Nephron progenitor cell (in vitro differentiated cells): ENCODE measurements around the gene BAHCC1.
A peak's percentile ranks its signal among the peaks of the same experiment; 100 is the strongest.

Source experiments
- DNase-seq: peaks from one replicate; pipeline ENCODE4 v3.0.0; 2021
- H3K27ac Mint-ChIP-seq: 2 replicates; pipeline ENCODE4 v1.8.0; 2021; ENCODE audit warnings: mild to moderate bottlenecking, moderate library complexity, mixed read lengths
- H3K27me3 Mint-ChIP-seq: 2 replicates; pipeline ENCODE4 v1.8.0; 2021; ENCODE audit warnings: mild to moderate bottlenecking, low read depth, mixed read lengths; ENCODE audit not compliant: poor library complexity
- H3K36me3 Mint-ChIP-seq: 2 replicates; pipeline ENCODE4 v1.8.0; 2021; ENCODE audit warnings: low read depth, mixed read lengths
- H3K4me1 Mint-ChIP-seq: 2 replicates; pipeline ENCODE4 v1.8.0; 2021; ENCODE audit warnings: mixed read lengths
- H3K4me3 Mint-ChIP-seq: 2 replicates; pipeline ENCODE4 v1.8.0; 2021; ENCODE audit warnings: mild to moderate bottlenecking, moderate library complexity, mixed read lengths
- H3K9me3 Mint-ChIP-seq: 2 replicates; pipeline ENCODE4 v1.8.0; 2021; ENCODE audit warnings: mild to moderate bottlenecking, moderate library complexity, mixed read lengths
- CTCF ChIP-seq: fragments of 200-600 bp; sonication (generic); IDR thresholded peaks from 2 replicates; pipeline ENCODE4 v1.5.0; 2021; ENCODE audit warnings: antibody characterized with exemption

Gene BAHCC1

DNA sequence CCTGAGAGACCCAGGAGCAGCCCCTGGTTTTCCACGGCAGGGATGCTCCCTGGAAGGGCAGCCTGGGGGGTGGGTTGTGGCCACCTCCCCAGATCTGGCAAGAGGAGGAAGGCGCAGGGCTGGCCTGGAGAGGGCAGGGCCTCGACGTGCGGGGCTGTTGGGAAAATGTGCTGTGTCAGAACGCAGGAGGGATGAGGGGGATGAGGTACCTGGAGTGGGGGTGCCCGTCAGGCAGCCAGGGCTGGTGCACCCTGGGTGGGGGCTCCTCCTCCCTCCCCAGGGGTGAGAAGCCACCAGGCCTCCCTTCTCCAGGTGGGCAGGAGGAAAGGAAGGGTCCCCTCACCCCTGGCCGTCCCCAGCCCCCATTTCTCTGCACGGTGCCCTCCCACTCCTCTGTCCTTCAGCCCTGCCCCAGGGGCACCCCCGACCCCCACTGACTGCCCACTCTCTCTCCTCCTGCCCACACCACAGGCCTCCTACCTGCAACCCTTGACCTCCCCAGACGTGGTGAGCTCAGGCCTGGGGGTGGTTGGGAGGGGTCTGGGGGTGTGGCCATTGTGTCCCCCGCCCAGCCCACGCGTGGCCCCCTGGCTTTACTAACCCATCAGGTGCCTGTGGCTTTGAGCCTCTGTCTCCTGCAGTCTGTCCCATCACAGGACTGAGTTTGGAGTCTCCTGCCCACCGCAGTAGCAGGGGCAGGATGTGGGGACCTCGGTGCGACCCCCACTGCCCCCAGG, 39.6 kb downstream of the BAHCC1 start:
- no peak for DNase-seq
- Mint-ChIP-seq H3K27me3 (no peaks in the 10 kb centered on the region), H3K36me3 (no peaks in the 10 kb centered on the region), H3K4me3 (no peak overlapping the region), H3K27ac (peak overlapping the region; percentile 39), H3K9me3 (no peaks in the 10 kb centered on the region), H3K4me1 (peaks cover 27% of the 10 kb centered on the region)
- TF ChIP-seq CTCF = no peak

DNA sequence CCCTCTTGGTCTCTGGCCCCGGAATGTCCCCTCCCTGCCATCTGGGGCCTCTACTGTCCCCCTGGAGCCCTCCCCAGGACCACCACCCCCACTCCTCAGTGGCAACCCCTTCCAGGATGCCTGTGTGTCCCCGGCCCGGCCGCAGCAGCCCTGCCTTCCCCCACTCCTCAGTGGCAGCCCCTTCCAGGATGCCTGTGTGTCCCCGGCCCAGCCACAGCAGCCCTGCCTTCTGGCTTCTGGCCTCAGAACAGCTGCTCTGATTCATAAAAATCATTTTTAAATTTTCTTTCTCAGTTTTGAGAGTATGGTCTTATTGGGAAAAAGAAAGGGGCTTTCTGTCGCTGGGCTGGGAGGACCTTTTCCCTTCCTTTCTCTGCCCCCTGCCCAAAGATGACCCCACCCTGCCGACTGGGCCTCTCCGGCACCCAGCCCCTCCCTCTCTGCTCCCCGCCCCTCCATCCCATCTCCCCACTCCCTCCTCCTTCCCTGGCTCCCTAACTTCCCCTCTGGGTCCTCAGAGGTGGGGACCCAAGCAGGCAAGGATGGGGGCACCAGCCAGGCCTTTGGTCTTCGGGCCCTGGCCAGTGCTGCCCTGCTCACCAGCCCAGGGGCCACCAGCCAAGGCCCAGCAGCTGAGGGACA, 40.5 kb downstream of the BAHCC1 start:
- H3K9me3 Mint-ChIP-seq = no peaks in the 10 kb centered on the region
- TF ChIP-seq CTCF = no peak
- H3K4me1 Mint-ChIP-seq = peaks cover 33% of the 10 kb centered on the region
- H3K36me3 Mint-ChIP-seq = no peaks in the 10 kb centered on the region
- H3K4me3 Mint-ChIP-seq = no peak overlapping the region
- no peak for DNase-seq
- H3K27me3 Mint-ChIP-seq = no peaks in the 10 kb centered on the region
- H3K27ac Mint-ChIP-seq = no peak overlapping the region

DNA sequence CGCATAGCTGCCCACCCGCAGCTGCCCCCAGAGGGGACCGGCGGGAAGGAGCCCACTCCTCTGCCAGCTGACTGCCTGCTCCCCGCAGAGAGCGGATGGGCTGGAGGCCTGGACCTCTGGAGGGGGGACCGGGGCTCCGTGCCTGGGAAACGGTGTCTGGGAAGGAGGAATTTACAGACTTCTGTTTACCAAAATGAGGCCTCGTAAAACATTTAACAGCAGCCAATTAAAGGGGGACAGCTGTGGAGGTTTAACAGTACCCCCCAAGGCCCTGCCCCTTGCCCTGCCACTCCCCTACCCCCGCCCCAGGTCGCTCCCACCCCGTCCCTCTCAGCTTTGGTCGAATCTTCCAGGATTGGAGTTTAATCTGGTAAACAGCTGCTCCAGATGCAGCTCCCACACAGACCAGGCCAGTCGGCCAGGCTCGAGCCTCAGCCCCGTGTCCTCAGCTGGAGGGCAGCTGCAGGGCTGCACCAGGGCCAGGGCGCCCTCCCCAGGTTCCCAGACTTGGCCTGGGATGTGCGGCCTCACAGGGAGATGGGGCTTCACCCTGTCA, 41.1 kb downstream of the BAHCC1 start:
- Mint-ChIP-seq H3K27me3 (no peaks in the 10 kb centered on the region), H3K4me3 (no peak overlapping the region), H3K4me1 (peaks cover 36% of the 10 kb centered on the region), H3K36me3 (no peaks in the 10 kb centered on the region), H3K9me3 (no peaks in the 10 kb centered on the region), H3K27ac (no peak overlapping the region)
- no peak for TF ChIP-seq CTCF
- DNase-seq = peak; percentile 43

DNA sequence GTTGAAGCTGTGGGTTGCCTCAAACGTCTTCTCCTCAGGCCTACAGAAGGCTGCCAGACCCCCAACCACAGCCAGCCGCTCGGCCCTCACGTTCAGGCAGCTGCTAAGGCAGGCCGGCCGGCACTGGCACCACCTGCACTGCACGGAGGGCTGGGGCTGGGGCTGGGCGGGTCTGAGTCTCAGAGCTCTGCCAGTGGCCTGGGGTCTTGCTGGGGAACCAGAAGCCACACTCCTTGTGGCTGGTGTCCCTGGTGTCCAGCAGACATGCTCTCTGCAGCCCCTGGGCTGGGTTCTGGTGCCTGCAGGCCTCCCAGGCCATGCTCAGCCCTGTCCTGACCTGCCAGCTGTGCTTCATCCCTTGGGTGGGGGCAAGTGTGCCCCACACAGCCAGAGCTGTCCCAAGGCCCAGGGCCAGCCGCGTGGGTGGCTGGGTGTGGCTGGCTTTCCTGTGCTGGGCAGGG, 42.0 kb downstream of the BAHCC1 start:
- no peak for TF ChIP-seq CTCF
- Mint-ChIP-seq H3K4me3 (no peak overlapping the region), H3K4me1 (peaks cover 36% of the 10 kb centered on the region), H3K27me3 (no peaks in the 10 kb centered on the region), H3K36me3 (no peaks in the 10 kb centered on the region), H3K9me3 (no peaks in the 10 kb centered on the region), H3K27ac (no peak overlapping the region)
- no peak for DNase-seq

DNA sequence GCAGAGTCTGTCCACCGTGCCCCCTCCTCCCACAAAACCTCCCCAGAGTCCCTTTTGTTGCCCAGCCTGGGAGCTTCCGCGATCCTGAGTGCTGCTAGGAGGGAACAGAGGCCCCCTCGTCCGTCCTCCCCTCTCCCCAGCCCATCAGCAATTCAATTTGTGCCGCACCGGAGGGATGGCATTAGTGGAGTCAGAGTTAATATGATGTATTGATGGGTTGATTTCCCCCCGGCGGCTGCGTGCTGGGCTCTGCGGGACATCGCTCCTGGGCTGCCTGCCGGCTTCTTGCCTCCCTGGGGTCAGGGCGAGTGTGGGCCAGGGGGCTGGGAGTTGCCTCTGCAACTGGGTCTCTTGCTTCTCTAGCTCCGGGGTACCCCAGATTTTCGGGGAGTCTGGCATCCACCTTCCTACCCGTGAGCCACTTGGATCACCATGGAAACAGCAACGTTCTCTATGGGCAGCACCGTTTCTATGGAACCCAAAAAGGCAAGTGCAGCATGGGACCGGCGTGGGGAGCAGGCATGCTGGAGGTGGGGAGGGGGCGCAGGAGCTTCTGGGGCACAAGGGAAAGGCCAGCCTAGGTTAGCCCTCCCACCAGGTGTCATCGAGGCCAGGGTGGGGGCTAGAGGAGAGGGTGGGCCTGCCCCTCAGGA, 42.9 kb downstream of the BAHCC1 start:
- H3K4me1 Mint-ChIP-seq = peaks cover 36% of the 10 kb centered on the region
- TF ChIP-seq CTCF = no peak
- H3K27ac Mint-ChIP-seq = no peak overlapping the region
- no peak overlapping the region for H3K4me3 Mint-ChIP-seq
- H3K27me3 Mint-ChIP-seq = no peaks in the 10 kb centered on the region
- H3K36me3 Mint-ChIP-seq = no peaks in the 10 kb centered on the region
- no peaks in the 10 kb centered on the region for H3K9me3 Mint-ChIP-seq
- DNase-seq = no peak
